K562 (cell line): ENCODE results near the gene COL9A3. TPM values are rescaled to one million over a fixed set of nuclear protein-coding genes. Genes with fewer than 3 reads are reported as not detected.
A peak's percentile ranks its signal among the peaks of the same experiment; 100 is the strongest.

Experiments
- ARID2 ChIP-seq: fragments of 450-650 bp; IDR thresholded peaks from 2 replicates; pipeline ENCODE4 v1.6.1; 2017; ENCODE audit warnings: antibody characterized with exemption, mild to moderate bottlenecking
- BHLHE40 ChIP-seq: IDR thresholded peaks from 2 replicates; pipeline ENCODE4 v1.6.1; 2011; ENCODE audit warnings: low read length, improper control_type of control experiment
- CREM ChIP-seq: IDR thresholded peaks from 2 replicates; pipeline ENCODE4 v1.6.1; 2014; ENCODE audit warnings: antibody characterized with exemption, low read depth
- DIDO1 ChIP-seq: fragments of 450-650 bp; IDR thresholded peaks from 2 replicates; pipeline ENCODE4 v1.6.1; 2016; ENCODE audit warnings: low read depth, missing biosample characterization, missing genetic modification characterization
- MTA2 ChIP-seq: fragments of 450-650 bp; IDR thresholded peaks from 2 replicates; pipeline ENCODE4 v1.6.1; 2016; ENCODE audit warnings: low read depth
- RB1 ChIP-seq: fragments of 450-650 bp; IDR thresholded peaks from 2 replicates; pipeline ENCODE4 v1.6.1; 2017; ENCODE audit warnings: low read depth, mild to moderate bottlenecking
- SMARCA4 ChIP-seq: fragments of 450-650 bp; IDR thresholded peaks from 2 replicates; pipeline ENCODE4 v1.6.1; 2016
- SMC3 ChIP-seq: conservative IDR thresholded peaks from 2 replicates; pipeline ENCODE4 v1.6.1; 2011; ENCODE audit warnings: low read depth, low read length, improper control_type of control experiment; ENCODE audit not compliant: insufficient read depth
- TBP ChIP-seq: optimal IDR thresholded peaks from 2 replicates; pipeline ENCODE3; 2011; ENCODE audit warnings: low read depth, low read length, improper control_type of control experiment
- TEAD2 ChIP-seq: fragments of 450-650 bp; IDR thresholded peaks from 2 replicates; pipeline ENCODE4 v1.6.1; 2016; ENCODE audit warnings: missing genetic modification characterization, control low read depth, missing compliant biosample characterization
- XRCC5 ChIP-seq: fragments of 200-400 bp; formaldehyde crosslinking; IDR thresholded peaks from 2 replicates; pipeline ENCODE4 v1.6.1; 2017; ENCODE audit warnings: low read depth, mild to moderate bottlenecking, low read length
- ZFX ChIP-seq: sonication (generic); formaldehyde crosslinking; IDR thresholded peaks from 2 replicates; pipeline ENCODE4 v1.8.0; 2022; ENCODE audit warnings: mild to moderate bottlenecking, missing genetic modification reagents, moderate library complexity
- ZNF263 ChIP-seq: sonication (generic); formaldehyde crosslinking; IDR thresholded peaks from 2 replicates; pipeline ENCODE4 v1.8.0; 2022; ENCODE audit warnings: mild to moderate bottlenecking, missing genetic modification reagents, borderline replicate concordance
- polyA plus RNA-seq, 8 experiments: library from polyadenylated mRNA; depleted of rRNA in 4 of 8; stranded (reverse) in 5 of 8; unstranded in 3 of 8; fragments of >200 nt; fragmentation: Nextera tagmentation in 2 of 8; fragmentation: Illumina TruSeq in 1 of 8; extraction: Ambion mirVana in 2 of 8; extraction: Trizol in 1 of 8; gene quantifications; 2 replicates each; pipeline versions ENCODE4 v1.2.1 to v1.2.3, GENCODE V29; 2011 to 2014; ENCODE audit warnings: inconsistent platforms in 1 of 8, missing spikeins in 1 of 8
- total RNA-seq, 7 experiments: library from RNA; depleted of rRNA in 6 of 7; stranded (reverse); fragments of >200 nt in 6 of 7; fragmentation: Illumina TruSeq in 2 of 7; extraction: Trizol in 2 of 7; gene quantifications; 2 replicates each; pipeline versions ENCODE4 v1.2.1 to v1.2.3, GENCODE V29; 2011 to 2021; ENCODE audit warnings: low replicate concordance in 1 of 7
- TF ChIP-seq, protein P1 (sequence below): fragments of 450-650 bp; IDR thresholded peaks from 2 replicates; pipeline ENCODE4 v1.6.1; 2016; ENCODE audit warnings: mild to moderate bottlenecking, moderate library complexity
- TF ChIP-seq, protein P2 (sequence below), 2 experiments: fragments of 450-650 bp in 1 of 2; sonication (generic) in 1 of 2; formaldehyde crosslinking; conservative IDR thresholded peaks; 2 replicates each; pipeline versions ENCODE4 v1.4.0 to v1.8.1; 2020 to 2022; ENCODE audit warnings: mild to moderate bottlenecking in 1 of 2, missing genetic modification reagents in 1 of 2
- TF ChIP-seq, protein P3 (sequence below): sonication (generic); formaldehyde crosslinking; IDR thresholded peaks from 2 replicates; pipeline ENCODE4 v1.9.0; 2022; ENCODE audit warnings: mild to moderate bottlenecking, missing genetic modification reagents

COL9A3 gene
- total and polyA plus RNA-seq, 9 of the 15 experiments (the other 6 are each of a cell fraction or from before 2014, with no cell fraction given): 0.14 to 3.6 (median 0.88) TPM; not detected in 1

DNA sequence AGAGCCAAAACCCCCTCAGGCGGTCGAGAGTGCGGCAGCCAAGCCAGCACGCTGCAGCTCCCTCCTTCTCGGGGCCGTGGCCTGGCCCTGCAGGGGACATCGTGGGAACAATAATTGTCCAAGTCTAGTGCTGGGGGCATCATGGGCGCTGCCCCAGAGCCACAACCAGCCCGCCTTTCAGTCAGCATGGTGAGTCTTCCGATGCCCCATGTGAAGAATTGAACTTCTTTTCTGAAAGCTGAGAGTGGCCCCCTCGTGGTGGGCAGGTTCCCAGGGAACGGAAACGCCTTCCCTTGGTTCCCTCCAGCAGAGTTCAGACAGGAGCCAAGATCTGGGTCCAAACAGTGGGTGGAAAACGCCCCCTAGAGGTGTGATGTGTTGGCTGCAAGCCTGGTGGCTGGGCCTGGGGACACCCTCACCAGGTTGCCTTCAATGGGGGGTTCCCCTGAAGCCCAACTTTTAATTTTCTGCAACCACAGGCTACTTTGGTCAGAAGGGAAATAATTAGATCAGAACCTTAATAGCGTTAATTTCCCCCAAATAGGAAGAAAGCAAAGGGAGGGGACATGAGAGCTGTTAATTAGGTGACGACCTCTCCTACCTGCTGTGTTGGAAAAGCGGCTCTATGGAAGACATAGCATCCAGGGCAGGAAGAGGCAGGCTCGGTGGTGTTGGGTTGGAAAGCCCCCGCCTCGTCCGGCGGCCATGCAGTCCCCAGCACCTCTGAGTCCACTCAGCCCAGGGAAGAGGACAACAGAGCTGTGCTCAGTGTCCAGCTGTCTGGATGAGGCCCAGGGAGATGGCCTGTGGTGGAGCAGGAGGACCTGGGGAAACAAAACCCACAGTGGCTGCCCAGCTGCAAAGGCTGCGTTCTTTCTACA lies 25.3 kb upstream of the COL9A3 start (continued):
- TF ChIP-seq SMARCA4 (0 out of 2 replicates have a peak, but pooled peaks have one; percentile 17), ZFX (peak; percentile 31; the same call in 1 of the 2 replicates), TEAD2 (no peak), SMC3 (peak; percentile 78; the same call in 1 of the 2 replicates), ZNF263 (CRISPR knock-in tag) (no peak), DIDO1 (no peak), TBP (peak; percentile 26), XRCC5 (peak; percentile 93), ARID2 (peak; percentile 44; the same call in 1 of the 2 replicates), BHLHE40 (peak; percentile 29; the same call in 1 of the 2 replicates), CREM (peak; percentile 39; the same call in 1 of the 2 replicates), RB1 (peak; percentile 46; the same call in 1 of the 2 replicates), MTA2 (0 out of 2 replicates have a peak, but pooled peaks have one; percentile 7)
- TF ChIP-seq, protein P1, sequence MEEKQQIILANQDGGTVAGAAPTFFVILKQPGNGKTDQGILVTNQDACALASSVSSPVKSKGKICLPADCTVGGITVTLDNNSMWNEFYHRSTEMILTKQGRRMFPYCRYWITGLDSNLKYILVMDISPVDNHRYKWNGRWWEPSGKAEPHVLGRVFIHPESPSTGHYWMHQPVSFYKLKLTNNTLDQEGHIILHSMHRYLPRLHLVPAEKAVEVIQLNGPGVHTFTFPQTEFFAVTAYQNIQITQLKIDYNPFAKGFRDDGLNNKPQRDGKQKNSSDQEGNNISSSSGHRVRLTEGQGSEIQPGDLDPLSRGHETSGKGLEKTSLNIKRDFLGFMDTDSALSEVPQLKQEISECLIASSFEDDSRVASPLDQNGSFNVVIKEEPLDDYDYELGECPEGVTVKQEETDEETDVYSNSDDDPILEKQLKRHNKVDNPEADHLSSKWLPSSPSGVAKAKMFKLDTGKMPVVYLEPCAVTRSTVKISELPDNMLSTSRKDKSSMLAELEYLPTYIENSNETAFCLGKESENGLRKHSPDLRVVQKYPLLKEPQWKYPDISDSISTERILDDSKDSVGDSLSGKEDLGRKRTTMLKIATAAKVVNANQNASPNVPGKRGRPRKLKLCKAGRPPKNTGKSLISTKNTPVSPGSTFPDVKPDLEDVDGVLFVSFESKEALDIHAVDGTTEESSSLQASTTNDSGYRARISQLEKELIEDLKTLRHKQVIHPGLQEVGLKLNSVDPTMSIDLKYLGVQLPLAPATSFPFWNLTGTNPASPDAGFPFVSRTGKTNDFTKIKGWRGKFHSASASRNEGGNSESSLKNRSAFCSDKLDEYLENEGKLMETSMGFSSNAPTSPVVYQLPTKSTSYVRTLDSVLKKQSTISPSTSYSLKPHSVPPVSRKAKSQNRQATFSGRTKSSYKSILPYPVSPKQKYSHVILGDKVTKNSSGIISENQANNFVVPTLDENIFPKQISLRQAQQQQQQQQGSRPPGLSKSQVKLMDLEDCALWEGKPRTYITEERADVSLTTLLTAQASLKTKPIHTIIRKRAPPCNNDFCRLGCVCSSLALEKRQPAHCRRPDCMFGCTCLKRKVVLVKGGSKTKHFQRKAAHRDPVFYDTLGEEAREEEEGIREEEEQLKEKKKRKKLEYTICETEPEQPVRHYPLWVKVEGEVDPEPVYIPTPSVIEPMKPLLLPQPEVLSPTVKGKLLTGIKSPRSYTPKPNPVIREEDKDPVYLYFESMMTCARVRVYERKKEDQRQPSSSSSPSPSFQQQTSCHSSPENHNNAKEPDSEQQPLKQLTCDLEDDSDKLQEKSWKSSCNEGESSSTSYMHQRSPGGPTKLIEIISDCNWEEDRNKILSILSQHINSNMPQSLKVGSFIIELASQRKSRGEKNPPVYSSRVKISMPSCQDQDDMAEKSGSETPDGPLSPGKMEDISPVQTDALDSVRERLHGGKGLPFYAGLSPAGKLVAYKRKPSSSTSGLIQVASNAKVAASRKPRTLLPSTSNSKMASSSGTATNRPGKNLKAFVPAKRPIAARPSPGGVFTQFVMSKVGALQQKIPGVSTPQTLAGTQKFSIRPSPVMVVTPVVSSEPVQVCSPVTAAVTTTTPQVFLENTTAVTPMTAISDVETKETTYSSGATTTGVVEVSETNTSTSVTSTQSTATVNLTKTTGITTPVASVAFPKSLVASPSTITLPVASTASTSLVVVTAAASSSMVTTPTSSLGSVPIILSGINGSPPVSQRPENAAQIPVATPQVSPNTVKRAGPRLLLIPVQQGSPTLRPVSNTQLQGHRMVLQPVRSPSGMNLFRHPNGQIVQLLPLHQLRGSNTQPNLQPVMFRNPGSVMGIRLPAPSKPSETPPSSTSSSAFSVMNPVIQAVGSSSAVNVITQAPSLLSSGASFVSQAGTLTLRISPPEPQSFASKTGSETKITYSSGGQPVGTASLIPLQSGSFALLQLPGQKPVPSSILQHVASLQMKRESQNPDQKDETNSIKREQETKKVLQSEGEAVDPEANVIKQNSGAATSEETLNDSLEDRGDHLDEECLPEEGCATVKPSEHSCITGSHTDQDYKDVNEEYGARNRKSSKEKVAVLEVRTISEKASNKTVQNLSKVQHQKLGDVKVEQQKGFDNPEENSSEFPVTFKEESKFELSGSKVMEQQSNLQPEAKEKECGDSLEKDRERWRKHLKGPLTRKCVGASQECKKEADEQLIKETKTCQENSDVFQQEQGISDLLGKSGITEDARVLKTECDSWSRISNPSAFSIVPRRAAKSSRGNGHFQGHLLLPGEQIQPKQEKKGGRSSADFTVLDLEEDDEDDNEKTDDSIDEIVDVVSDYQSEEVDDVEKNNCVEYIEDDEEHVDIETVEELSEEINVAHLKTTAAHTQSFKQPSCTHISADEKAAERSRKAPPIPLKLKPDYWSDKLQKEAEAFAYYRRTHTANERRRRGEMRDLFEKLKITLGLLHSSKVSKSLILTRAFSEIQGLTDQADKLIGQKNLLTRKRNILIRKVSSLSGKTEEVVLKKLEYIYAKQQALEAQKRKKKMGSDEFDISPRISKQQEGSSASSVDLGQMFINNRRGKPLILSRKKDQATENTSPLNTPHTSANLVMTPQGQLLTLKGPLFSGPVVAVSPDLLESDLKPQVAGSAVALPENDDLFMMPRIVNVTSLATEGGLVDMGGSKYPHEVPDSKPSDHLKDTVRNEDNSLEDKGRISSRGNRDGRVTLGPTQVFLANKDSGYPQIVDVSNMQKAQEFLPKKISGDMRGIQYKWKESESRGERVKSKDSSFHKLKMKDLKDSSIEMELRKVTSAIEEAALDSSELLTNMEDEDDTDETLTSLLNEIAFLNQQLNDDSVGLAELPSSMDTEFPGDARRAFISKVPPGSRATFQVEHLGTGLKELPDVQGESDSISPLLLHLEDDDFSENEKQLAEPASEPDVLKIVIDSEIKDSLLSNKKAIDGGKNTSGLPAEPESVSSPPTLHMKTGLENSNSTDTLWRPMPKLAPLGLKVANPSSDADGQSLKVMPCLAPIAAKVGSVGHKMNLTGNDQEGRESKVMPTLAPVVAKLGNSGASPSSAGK: peak; percentile 60
- TF ChIP-seq, protein P2, sequence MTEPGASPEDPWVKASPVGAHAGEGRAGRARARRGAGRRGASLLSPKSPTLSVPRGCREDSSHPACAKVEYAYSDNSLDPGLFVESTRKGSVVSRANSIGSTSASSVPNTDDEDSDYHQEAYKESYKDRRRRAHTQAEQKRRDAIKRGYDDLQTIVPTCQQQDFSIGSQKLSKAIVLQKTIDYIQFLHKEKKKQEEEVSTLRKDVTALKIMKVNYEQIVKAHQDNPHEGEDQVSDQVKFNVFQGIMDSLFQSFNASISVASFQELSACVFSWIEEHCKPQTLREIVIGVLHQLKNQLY (CRISPR knock-in tag; conservative IDR thresholded peaks at IDR 0.05): no peak
- TF ChIP-seq, protein P3, sequence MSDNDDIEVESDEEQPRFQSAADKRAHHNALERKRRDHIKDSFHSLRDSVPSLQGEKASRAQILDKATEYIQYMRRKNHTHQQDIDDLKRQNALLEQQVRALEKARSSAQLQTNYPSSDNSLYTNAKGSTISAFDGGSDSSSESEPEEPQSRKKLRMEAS (CRISPR knock-in tag): peak; percentile 63; the same call in 1 of the 2 replicates
